ENCODE measurements around the gene MEF2A.
"Not testable (repeated sequence)": the region's sequence is repeated elsewhere in the genome, so short reads cannot be mapped to it uniquely, and the experiment has no call there.

The MEF2A gene

DNA sequence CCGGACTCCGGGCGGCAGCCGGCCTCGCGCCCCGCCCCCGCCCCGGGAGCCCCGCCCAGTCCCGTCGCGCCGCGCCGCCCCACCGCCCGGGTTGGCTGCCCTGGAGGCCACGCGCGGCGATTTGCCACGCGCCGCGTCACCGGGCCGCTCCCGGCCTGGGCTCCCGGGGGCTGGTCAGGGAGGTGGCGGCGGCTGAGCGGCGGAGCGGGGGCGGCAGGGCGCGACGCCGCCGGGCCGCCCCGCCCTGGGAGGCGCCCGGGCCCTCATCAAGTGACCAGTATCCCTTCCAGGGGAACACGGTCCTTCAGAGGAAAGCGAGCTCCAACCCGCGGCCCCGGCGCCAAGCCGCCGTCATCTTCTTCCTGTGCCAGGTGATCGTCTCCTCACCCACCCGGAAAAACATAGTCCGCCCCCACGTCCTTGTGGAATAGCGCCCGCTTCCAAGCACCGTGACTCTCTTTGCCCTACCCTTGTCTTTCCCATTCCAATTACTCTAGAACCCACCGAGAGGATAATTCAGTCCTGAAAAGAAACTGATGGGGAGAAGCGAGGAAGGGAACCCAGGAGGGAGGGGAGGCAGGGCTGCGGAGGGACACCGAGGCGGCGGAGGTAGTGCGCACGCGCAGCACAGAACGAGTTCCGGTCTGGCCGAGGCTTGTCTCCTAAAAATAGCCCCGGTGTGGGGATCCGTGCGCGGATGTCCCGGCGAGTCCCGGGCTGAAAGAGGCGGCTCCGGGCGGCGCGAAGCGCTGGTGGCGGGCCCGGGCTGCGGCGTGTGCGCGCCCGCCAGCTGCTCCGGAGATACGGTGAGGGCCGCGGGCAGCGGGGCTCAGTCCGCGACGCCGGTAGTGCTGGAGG, at the start of gene MEF2A:
TSS of gene MEF2A (plus strand) at position 686 of the 858 bp plus-strand sequence. CDS start 67,136 bp downstream, outside the sequence.
- DNase-seq = peak; percentile 64 to 90

DNA sequence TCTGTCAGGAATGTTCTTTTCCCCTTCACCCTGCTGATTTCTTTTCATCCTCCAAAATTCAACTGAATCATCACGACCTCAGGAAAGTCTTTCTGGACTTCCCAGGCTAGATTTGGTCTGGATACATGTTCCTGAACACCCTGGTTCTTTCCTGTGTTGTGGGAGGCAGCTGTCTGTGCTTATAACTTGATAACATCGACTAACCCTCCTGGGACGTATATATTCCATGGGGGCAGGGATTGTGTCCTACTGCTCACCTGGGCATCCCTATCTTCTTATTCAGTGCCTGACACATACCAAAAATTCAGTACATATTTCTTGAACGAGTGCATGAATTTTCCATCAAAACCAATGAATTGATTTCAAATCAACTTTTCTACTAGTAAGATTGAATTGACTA, 47.6 kb upstream of the MEF2A start:
- DNase-seq = no peak

DNA sequence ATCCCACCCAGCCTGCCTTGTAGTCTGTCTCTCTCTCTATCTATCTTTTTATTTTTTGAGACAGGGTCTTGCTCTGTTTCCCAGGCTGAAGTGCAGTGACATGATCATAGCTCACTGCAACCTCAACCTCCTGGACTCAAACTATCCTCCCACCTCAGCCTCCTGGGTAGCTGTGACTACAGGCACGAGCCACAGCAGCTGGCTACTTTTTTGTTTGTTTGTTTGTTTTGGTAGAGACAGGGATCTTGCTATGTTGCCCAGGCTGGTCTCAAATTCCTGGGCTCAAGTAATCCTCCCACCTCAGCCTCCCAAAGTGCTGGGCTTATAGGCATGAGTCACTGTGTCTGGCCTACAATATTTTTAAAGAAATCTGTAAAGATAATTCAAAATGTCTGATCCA, 46.4 kb upstream of the MEF2A start:
- DNase-seq = not testable (repeated sequence)

DNA sequence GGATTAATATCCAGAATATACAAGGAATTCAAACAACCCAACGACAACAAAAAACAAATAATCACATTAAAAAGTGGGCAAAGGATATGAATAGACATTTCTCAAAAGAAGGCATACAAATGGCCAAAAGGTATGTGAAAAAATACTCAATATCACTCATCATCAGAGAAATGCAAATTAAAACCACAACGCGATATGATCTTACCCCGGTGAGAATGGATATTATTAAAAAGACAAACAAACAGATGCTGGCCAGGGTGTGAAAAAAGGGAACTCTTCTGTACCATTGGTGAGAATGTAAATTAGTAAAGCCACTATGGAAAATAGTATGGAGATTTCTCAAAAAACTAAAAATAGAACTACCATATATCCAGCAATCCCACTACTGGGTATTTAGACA, 43.5 kb upstream of the MEF2A start:
- no peak for DNase-seq

DNA sequence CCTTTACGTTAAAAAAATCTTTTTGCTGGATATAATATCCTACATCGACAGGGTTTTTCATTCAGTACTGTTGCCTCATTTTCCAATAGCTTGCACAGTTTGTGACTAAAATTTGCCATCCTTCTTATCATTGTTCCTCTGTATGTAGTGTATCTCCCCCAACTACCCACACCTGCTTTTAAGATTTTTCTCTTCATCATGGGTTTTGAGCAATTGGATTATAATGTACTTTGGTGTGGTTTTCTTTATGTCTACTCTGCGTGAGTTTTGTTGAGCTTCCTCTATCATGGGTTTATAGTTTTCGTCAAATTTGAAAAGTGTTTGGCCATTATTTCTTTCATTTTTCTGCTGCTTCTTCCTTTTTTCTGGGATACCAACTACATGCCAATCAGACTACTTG, 39.6 kb upstream of the MEF2A start:
- DNase-seq = no peak

DNA sequence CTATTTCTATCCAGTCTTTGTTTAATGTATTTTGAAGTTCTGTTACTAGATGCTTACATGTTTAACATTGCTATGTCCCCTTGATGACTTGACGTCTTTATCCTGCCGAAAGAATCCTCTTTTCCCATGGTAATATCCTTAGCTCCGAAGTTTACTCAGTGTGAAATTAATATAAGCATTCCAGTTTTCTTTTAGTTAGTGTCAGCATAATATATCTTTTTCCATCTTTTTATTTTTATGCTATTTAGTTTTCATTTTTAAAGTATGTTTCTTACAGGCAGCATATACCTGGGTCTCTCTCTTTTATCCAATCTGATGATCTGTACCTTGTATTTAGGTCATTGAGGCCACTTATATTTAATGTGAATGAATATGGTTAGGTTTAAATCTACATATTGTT, 39.1 kb upstream of the MEF2A start:
- no peak for DNase-seq

DNA sequence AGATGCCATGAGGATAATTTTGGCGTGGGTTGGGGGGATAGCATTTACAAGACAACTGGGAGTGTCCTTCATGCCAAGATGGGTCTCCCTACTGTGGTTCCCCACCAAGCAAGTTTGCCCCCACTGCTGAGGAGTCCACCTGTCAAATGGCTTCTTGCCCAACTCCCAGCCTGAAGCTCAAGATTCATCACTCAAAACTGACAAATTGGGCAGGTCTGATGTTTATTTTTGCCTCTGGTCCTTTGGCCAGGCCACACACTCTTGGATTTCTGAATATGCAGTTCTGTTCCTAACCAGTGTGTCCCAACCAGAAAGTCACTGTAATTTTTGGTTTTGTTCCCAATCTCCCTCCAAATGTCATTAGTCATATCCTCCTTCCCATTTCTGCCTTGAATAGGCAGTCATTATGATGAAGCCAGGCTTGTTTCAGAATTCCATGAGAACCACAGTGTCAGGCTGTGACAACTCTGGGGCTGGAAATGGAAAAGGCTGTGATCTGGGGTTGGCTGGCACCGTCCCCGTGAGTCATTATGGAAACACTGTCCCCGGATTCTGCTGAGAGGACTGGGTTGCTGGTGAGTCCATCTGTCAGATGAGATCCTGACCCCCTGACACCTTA, 29.3 kb upstream of the MEF2A start:
- DNase-seq = no peak

DNA sequence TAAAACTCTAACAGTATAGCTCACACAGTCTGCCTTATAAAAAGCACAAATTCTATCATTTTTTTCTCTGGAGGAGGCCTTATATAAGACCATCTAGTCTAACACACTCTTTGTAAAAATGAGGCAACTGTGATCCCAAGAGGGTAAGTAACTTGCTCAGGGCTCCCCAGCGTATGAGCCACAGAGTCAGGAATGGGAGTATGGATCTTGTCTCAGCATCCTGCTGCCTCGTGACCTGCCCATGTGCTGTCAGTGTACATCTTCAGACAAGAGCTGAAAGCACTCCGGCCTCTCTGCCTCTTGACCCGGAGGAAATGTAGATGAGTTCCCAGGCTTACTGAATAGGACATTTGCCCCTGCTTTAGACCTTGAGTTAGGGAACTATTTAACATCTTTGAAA, 28.4 kb upstream of the MEF2A start:
- no peak for DNase-seq

DNA sequence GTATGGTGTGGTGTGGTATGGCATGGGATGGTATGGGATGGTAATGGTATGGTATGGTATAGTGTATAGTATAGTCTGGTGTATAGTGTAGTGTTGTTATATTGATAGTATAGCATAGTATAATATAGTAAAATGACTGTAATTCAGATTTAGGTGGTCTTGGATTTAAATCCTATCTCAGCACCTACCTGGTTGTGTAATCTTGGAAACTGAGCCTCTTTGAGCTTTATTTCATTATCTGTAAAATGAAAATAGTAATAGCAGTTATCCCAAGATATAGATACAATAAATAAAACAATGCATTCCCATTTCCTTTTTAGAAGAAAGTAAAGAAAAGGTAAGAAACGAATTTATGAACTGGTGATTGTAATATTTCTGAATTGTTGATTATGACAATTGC, 27.5 kb upstream of the MEF2A start:
- DNase-seq = no peak

DNA sequence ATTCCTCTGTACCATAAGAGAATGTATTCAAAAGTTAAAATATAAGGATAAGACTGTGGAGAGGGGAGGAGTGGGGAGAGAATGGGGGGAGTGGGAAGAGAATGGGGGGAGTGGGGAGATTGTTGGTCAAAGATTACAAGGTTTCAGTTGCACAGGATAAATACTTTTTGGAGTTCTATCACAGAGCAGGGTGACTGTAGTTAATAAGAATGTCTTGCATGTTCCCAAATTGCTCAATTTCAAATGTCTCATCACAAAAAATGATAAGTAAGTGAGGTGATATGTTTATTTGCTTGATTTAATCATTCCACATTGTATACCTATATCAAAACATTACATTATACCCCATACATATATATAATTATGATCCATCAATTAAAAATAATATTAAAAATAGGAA, 23.0 kb upstream of the MEF2A start:
- no peak for DNase-seq

DNA sequence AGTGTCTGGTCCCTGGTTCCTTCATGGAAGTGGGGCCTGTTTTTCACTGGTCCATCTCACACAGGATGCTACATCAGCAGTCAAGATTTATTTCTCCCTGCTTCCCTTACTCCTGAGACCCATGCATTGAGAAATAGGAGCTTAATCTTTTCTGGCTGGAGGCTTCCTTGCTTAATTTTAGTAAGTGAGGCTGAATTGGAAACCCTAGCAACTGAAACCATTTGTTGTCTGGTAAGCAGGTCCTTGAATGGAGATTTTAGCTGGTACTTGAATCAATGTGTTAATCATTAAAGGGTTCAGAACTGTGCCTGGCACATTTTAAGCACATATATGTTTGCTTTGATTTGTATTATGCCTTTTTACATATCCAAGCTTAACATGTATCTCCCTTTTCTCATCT, 20.2 kb upstream of the MEF2A start:
- no peak for DNase-seq

DNA sequence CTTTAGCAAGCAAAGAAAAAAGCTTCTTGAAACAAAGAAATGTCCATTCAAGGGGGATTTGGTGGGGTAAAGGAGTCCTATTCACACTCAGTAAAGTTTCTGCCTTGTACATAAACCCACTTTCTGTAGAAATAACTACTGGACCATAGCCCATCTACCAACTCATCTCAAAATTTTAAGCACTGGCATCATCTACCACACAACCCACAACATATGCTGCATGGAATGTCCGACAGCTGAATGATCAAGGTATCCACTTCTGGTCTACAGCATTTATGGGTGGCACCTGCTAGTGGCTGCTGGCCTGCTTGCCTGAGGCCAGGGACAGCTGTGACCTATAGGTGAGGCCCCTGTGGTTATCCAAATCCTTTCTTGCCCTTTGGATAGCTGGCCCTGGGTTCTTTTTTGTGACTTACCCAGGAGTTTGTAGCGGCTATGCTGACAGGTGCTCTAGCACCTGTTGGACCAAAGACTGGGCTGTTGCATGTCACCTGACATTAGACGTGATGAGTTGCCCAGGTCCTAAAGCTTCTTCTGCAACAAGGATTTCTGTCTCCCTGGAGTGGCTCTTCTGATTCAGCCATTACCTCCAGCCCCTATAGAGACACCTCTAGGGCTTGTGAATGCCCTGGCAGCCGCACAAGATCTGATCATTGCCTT, 19.2 kb upstream of the MEF2A start:
- DNase-seq = no peak

DNA sequence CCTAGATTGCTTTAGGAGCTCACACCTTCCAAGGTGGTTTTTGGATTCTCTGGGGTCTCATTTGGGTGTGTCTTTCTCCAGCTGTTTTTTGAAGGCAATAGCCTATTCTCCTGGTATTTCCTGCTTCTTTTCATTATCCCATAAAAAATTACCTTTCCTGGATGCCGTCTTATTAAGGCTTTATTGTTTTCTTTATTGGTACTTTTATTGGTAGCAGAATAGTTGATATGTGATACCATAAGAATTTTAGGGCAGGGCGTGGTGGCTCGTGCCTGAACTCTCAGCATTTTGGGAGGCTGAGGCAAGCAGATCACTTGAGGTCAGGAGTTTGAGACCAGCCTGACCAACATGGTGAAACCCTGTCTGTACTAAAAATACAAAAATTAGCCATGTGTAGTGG, 18.3 kb upstream of the MEF2A start:
- DNase-seq = no peak

DNA sequence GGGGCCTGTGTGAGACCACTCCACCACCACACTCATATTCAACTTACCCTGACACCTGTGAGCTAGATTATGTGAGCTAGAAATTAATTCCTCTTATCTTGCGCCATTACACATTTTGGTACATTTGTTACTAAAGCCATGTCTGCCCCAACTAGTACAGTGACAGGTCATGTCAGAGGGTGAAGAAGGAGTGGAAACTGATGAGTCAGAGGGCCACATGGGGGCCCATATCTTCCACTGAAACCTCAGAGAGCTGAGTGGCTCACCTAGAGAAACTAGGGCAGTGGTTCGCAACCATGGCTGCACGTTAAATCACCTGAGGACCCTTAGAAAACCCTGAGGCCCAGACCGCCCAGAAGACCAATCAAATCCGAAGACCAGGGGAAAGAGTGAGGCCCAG, 15.7 kb upstream of the MEF2A start:
- DNase-seq = no peak

DNA sequence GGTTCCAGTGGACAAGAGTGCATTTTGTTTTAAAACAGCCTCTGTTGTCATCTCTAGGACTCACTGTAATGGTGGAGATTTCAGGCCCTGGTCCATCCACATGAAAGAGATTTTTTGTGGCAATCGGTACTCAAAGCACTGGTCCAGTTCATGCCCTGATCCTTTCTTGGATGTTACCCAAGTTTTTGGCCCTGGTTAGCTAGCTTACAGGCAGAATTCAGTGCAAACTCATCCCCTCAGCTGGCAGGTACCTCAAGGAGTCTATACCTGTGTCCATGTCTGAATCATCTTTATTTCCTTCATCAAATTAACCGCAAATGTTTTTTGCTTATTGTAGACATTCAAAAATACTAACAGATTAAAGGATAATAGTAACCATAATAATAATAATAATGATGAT, 13.7 kb upstream of the MEF2A start:
- DNase-seq = no peak

DNA sequence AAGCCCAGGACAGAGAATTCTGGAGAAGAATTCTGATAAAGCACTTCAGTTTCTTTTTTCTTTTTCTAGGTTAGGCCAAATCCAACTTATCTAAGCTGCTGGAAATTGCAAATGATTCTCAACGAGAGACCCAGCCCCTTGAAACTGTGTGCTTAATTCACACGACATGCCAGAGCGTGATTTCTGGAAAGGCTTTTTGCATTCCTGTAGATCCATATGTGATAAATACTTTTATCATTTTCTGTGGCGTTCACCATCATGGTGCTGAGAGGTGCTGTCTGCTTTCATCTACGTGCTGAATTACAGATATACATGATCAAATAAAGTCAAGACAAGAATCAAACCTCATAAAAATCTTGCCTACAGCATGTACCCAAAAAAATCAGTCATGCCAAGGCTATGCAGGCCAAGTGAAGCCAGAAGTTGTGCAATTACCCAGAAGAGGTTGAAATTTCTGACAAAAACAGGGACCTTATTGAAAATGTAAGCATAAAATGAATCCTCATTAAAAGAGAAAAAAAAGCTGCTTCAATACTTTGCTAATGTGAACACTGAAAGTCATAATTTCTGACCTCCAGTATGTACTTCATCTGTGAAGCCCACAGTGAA, 10.8 kb upstream of the MEF2A start:
- no peak for DNase-seq

DNA sequence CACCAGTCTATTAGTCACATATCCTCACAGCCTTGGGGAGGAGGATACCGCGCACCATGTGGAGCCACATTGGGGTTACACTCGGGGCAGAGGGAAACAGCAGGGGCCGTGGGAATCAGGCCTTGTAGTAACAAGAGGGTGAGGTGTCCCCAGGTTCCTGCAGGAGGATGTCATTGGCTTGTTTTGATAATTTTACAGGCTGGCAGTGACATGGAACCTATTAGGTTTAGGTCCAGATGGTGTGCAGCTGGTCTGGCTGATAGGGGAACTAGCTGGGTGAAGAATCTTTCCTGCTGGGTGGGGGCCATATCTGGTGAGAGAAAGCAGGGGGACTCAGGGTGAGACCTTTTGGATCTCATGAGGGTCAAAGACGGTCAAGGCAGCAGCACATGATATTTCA, 9.8 kb upstream of the MEF2A start:
- DNase-seq = no peak

DNA sequence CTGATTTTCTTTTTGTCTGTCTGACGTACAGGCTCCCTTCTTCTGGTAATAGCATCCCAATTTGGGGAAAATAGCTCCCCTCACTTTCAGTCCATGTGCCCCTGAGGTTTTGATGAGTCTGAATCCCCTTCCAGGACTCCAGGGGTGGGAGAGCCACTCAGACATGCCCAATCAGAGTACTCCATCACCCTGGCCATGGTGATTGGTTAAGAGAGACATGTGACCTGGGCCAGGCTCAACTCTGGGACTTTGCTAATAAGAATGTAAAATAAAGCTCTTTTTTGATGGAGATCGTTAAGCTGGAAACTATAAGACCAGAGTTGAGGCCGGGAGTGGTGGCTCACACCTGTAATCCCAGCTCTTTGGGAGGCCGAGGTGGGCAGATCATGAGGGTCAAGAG, 9.2 kb upstream of the MEF2A start:
- DNase-seq = no peak

DNA sequence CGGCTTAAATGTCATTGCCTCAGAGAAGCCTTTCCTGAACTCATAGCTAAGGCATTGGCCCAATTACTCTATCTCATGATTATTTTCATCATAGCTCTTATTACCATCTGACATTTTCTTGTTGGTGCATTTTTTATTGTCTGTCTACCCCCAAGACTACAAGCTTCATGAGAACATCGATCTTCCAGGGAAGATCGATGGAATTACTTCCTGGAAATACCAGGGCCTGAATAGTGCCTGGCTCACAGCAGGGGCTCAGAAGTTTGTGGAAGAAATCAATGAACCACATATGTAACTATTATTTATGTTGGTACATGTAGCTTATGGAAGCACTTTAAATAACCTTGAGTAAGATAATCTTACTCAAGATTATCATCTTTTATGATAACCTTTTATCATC, 7.7 kb upstream of the MEF2A start:
- no peak for DNase-seq

DNA sequence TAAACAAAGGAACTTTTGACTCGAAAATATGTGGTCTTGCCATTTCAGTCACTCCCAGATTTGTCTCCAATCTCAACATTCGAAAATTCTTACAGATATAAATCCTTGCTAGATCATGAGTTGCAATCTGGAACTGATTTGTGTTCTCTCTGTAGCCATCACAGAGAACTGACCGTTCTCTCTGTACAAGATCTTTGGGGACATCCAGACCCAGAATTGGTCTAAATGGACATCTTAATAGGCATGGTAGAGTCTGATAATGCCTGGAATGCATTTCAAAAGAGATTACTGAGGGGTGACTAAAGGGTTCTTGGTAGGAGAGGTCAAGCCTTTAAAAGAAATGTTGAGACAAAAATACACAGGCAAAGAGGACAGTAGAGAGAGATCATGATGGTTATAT, 7.2 kb upstream of the MEF2A start:
- no peak for DNase-seq

DNA sequence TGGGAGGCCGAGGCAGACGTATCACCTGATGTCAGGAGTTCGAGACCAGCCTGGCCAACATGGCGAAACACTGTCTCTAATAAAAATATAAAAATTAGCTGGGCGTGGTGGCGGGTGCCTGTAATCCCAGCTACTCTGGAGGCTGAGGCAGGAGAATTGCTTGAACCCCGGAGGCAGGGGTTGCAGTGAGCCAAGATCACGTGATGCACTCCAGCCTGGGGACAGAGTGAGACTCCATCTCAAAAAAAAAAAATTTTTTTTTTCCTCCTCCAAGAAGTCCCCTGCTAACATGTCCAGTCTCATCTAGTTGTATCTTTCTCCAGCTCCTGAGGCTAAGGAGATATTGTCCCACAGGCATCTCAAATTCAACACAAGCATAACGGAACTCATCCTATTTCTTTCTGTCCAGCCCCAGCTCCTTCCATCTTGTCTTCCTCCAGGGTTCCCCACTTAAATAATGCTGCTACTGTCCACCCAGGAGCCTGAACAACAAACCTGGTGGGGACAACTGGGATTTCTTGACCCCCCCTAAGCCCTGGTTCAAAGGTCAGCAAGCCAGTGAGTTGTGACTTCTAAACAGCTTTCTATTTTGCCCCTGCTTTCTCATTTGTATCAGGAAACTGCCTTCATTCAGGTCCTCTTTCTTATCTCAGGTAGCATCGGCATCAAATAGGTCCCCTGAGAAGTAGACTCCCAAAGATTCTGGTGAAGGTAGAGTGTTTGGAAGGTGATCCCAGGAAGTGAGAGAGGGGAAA, 4.1 kb upstream of the MEF2A start:
- no peak for DNase-seq

DNA sequence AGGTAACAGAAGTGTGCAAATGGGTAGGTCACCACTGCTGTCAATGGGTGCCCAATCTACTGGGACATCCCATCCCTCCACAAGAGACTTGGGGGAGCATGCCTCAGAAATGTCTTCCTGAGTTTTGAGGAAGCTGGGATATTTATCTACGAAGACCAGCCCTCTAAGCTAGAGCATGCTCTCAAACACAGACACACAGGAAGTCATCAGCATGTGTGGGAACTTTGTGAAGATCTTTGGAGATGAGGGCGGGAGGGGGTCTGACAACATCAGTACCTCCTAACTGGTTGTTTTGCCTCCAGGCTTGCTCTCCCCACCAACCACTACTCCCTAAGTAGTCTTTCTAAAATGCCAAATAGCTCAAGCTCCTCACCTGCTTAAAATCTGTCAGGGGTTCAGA, 3.5 kb upstream of the MEF2A start:
- no peak for DNase-seq
